ENCODE results near the gene GABRB3. TPM values are rescaled to one million over a fixed set of nuclear protein-coding genes. Genes with fewer than 3 reads are reported as not detected.

GABRB3 gene
- total and polyA plus RNA-seq, 2 donors (not counting 1 experiment from before 2014, with no cell fraction given): 0.07 TPM; not detected in 1

- Histone ChIP-seq H2AFZ (ENCODE audit: insufficient read depth, low read depth, low read length, poor library complexity, severe bottlenecking) (no peak overlapping the region), H3K79me2 (ENCODE audit: control insufficient read depth, insufficient read depth, low read length) (no peaks in the 10 kb centered on the region), H3K4me1 (ENCODE audit: control insufficient read depth in 2 of 2, insufficient read depth in 2 of 2, low read length in 2 of 2) (no peaks in the 10 kb centered on the region), H3K9me3 (ENCODE audit: control extremely low read depth in 1 of 3, control insufficient read depth in 2 of 3, insufficient read depth in 1 of 3, low read length in 2 of 3) (peaks cover 0 to 4% (median 2%) of the 10 kb centered on the region in 3 donors), H3K4me2 (replicated peaks; ENCODE audit: low read depth, low read length, poor library complexity, severe bottlenecking) (no peak overlapping the region), H3K27ac (ENCODE audit: low read length in 2 of 2) (no peak overlapping the region), H3K27me3 (replicated peaks in 1 of 4; ENCODE audit: control extremely low read depth in 1 of 4, control insufficient read depth in 3 of 4, insufficient read depth in 4 of 4, low read length in 3 of 4) (no peaks in the 10 kb centered on the region), H4K20me1 (ENCODE audit: control insufficient read depth, insufficient read depth, low read length, poor library complexity, severe bottlenecking) (no peaks in the 10 kb centered on the region), H3K4me3 (ENCODE audit: control extremely low read depth in 1 of 5, extremely low read depth in 1 of 5, insufficient read depth in 1 of 5, low read depth in 2 of 5, low read length in 4 of 5) (no peak overlapping the region), H3K36me3 (replicated peaks in 1 of 2; ENCODE audit: control extremely low read depth in 1 of 2, control insufficient read depth in 1 of 2, extremely low read depth in 1 of 2, insufficient read depth in 2 of 2, low read length in 1 of 2) (no peaks in the 10 kb centered on the region), H3K9ac (ENCODE audit: low read length) (no peak overlapping the region)
- ChIA-PET POLR2A (no interaction called here), CTCF (no interaction called here)
- DNase-seq (no peak), ATAC-seq (ENCODE audit: low read depth) (no peak)
- no peaks in the 10 kb centered on the region for H3K27me3 Mint-ChIP-seq
- TF ChIP-seq EZH2 (IDR thresholded peaks at IDR 0.05; ENCODE audit: borderline replicate concordance, insufficient read depth, low read depth, low read length, poor library complexity, severe bottlenecking): no peak
- TF ChIP-seq, protein P1, sequence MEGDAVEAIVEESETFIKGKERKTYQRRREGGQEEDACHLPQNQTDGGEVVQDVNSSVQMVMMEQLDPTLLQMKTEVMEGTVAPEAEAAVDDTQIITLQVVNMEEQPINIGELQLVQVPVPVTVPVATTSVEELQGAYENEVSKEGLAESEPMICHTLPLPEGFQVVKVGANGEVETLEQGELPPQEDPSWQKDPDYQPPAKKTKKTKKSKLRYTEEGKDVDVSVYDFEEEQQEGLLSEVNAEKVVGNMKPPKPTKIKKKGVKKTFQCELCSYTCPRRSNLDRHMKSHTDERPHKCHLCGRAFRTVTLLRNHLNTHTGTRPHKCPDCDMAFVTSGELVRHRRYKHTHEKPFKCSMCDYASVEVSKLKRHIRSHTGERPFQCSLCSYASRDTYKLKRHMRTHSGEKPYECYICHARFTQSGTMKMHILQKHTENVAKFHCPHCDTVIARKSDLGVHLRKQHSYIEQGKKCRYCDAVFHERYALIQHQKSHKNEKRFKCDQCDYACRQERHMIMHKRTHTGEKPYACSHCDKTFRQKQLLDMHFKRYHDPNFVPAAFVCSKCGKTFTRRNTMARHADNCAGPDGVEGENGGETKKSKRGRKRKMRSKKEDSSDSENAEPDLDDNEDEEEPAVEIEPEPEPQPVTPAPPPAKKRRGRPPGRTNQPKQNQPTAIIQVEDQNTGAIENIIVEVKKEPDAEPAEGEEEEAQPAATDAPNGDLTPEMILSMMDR (IDR thresholded peaks at IDR 0.05): no peak
- no peak overlapping the region for H3K4me3 Mint-ChIP-seq
- intact Hi-C loops (cut with micrococcal nuclease): no loop called here
- peaks cover 3% of the 10 kb centered on the region for H3K9me3 Mint-ChIP-seq (ENCODE audit: insufficient read depth)
- H3K27ac Mint-ChIP-seq: no peak overlapping the region
- H3K4me1 Mint-ChIP-seq: no peaks in the 10 kb centered on the region
- WGBS (ENCODE audit: insufficient coverage): 86% methylated on average over 2 of the region's 3 CpGs
These were observed 92.9 kb downstream of the GABRB3 start for GRCh38 chr15:26679927-26680326.

- Histone ChIP-seq H3K36me3 (replicated peaks in 1 of 2; ENCODE audit: control extremely low read depth in 1 of 2, control insufficient read depth in 1 of 2, extremely low read depth in 1 of 2, insufficient read depth in 2 of 2, low read length in 1 of 2) (no peaks in the 10 kb centered on the region), H3K27me3 (replicated peaks in 1 of 4; ENCODE audit: control extremely low read depth in 1 of 4, control insufficient read depth in 3 of 4, insufficient read depth in 4 of 4, low read length in 3 of 4) (no peaks in the 10 kb centered on the region), H3K4me1 (ENCODE audit: control insufficient read depth in 2 of 2, insufficient read depth in 2 of 2, low read length in 2 of 2) (no peaks in the 10 kb centered on the region), H3K9me3 (ENCODE audit: control extremely low read depth in 1 of 3, control insufficient read depth in 2 of 3, insufficient read depth in 1 of 3, low read length in 2 of 3) (no peaks in the 10 kb centered on the region), H3K4me2 (replicated peaks; ENCODE audit: low read depth, low read length, poor library complexity, severe bottlenecking) (no peak overlapping the region), H3K27ac (ENCODE audit: low read length in 2 of 2) (no peak overlapping the region), H4K20me1 (ENCODE audit: control insufficient read depth, insufficient read depth, low read length, poor library complexity, severe bottlenecking) (no peaks in the 10 kb centered on the region), H3K4me3 (ENCODE audit: control extremely low read depth in 1 of 5, extremely low read depth in 1 of 5, insufficient read depth in 1 of 5, low read depth in 2 of 5, low read length in 4 of 5) (no peak overlapping the region), H3K9ac (ENCODE audit: low read length) (no peak overlapping the region), H2AFZ (ENCODE audit: insufficient read depth, low read depth, low read length, poor library complexity, severe bottlenecking) (no peak overlapping the region), H3K79me2 (ENCODE audit: control insufficient read depth, insufficient read depth, low read length) (no peaks in the 10 kb centered on the region)
- no CpG with 5 or more reads among the region's 3 CpGs for WGBS (ENCODE audit: insufficient coverage)
- no peak for ATAC-seq (ENCODE audit: low read depth)
- POLR2A ChIA-PET: no interaction called here
- intact Hi-C loops (cut with micrococcal nuclease): no loop called here
- TF ChIP-seq, protein P1 (IDR thresholded peaks at IDR 0.05): no peak
- TF ChIP-seq EZH2 (IDR thresholded peaks at IDR 0.05; ENCODE audit: borderline replicate concordance, insufficient read depth, low read depth, low read length, poor library complexity, severe bottlenecking): no peak
- H3K27ac Mint-ChIP-seq: no peak overlapping the region
- no peak overlapping the region for H3K4me3 Mint-ChIP-seq
- CTCF ChIA-PET: no interaction called here
- peaks cover 3% of the 10 kb centered on the region for H3K9me3 Mint-ChIP-seq (ENCODE audit: insufficient read depth)
- H3K4me1 Mint-ChIP-seq: no peaks in the 10 kb centered on the region
- no peak for DNase-seq
- H3K27me3 Mint-ChIP-seq: no peaks in the 10 kb centered on the region
These were observed 96.8 kb downstream of the GABRB3 start for GRCh38 chr15:26676115-26676514.

Measured in B cell (primary cell).